Epithelial cell of prostate (primary cell): Measurements from ENCODE around the gene IQCE.
"Not testable (repeated sequence)": the region's sequence is repeated elsewhere in the genome, so short reads cannot be mapped to it uniquely, and the experiment has no call there.

ENCODE experiments used
- DNase-seq: peaks from one replicate; pipeline ENCODE4 v3.0.0-alpha.2; 2011; ENCODE audit warnings: low read depth, low spot score
- H3K27ac ChIP-seq: fragments of 450-650 bp; 2 replicates; pipeline ENCODE4 v1.5.1; 2017; ENCODE audit warnings: mild to moderate bottlenecking

Gene IQCE

GRCh38 chr7:2546776-2547586 lies 11.8 kb upstream of the IQCE start:
- no peak for DNase-seq
- H3K27ac ChIP-seq = no peak overlapping the region

- DNase-seq = no peak
- H3K27ac ChIP-seq = no peak overlapping the region
Observed at GRCh38 chr7:2551418-2551817, 7.4 kb upstream of the IQCE start.

GRCh38 chr7:2553108-2553507 lies 5.7 kb upstream of the IQCE start:
- DNase-seq = no peak
- H3K27ac ChIP-seq = peak overlapping the region; percentile 90

GRCh38 chr7:2553831-2554581 lies 4.8 kb upstream of the IQCE start:
- no peak for DNase-seq
- H3K27ac ChIP-seq = peak overlapping the region; percentile 90

DNA sequence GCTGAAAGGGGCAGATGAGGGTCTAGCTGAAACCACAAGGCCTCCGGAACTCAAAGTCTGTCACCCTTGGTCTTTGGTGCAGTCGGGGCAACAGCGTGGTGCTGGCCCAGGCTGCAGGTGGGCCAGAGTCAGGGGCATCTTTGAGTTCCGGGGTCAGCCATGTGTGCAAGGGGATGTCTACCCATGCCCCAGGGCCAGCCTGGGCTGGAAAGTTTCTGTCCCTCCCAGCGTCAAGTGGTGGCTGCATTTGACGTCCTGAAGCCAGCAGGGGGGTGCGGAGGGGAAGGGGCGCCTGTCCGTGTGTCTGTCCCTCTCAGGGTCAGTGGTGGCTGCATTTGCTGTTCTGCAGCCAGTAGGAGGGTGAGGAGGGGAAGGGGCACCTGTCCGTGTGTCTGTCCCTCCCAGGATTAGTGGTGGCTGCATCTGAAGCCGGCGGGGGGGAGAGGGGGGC lies 4.1 kb upstream of the IQCE start:
- DNase-seq = no peak
- H3K27ac ChIP-seq = peak overlapping the region; percentile 90

DNA sequence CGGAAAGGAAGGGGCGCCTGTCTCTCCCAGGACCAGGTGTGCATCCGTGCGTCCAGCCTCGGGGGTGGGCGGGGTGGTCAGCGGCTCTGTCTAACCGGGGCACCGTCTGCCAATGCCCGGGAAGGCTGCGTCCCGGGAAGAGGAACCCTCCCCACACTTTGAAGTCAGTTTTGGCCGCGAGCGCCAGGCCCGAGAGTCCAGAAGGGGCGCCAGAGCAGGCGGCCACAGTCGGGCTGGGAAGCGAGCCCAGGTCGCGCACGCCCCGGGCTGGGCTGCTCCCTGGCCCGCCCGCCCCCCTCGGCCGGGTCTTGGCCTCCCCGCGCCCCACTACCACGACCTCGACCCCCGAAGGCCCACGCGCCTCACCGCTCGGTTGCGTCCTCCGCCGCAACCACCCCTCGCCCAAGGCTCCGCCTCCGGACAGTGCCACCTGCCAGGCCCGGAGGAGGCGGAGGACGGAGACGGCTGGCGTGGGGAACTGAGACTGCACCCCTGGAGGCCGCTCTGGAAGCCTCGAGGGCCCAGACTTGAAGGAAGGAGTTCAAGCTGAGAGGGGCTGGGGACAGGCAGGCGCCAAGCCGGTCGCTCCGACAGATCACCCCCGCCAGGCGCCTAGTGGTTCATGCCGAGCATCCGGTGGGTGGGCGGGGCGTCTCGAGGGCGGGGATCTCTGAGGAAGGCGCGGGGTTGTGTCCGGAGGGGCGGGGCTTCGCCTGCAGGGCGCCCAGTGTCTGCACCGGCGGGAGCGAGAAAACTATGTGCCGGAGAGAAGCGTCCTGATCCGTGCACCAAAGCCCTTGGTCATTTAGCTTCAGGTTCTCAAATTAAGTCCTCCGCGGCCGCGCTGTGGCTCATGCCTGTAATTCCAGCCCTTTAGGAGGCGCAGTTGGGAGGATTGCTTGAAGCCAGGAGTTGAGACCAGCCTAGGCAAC lies 3.4 kb upstream of the IQCE start, which contains the start of gene BRAT1:
Gene BRAT1, minus strand, starts transcription at position 404 of the 932 bp plus-strand sequence. CDS start 1,093 bp downstream, outside the sequence.
- H3K27ac ChIP-seq = peak within 1 kb of the TSS; percentile 90
- no peak for DNase-seq

GRCh38 chr7:2559283-2559950 lies 638 bp downstream of the IQCE start:
- DNase-seq = no peak
- peak overlapping the region; percentile 11 for H3K27ac ChIP-seq

DNA sequence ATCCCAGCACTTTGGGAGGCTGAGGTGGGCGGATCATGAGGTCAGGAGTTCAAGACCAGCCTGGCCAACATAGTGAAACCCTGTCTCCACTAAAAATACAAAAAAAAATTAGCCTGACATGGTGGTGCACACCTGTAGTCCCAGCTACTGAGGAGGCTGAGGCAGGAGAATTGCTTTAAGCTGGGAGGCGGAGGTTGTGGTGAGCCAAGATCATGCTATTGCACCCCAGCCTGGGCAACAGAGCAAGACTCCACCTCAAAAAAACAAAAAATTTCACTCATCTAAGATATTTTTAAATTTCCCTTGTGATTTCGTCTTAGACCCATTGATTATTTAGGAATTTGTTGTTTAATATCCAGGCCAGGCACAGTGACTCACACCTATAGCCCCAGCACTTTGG lies 5.2 kb downstream of the IQCE start:
- H3K27ac ChIP-seq, DNase-seq: not testable (repeated sequence)

- no peak for DNase-seq
- no peak overlapping the region for H3K27ac ChIP-seq
Observed at GRCh38 chr7:2564970-2565540, 6.3 kb downstream of the IQCE start.

DNA sequence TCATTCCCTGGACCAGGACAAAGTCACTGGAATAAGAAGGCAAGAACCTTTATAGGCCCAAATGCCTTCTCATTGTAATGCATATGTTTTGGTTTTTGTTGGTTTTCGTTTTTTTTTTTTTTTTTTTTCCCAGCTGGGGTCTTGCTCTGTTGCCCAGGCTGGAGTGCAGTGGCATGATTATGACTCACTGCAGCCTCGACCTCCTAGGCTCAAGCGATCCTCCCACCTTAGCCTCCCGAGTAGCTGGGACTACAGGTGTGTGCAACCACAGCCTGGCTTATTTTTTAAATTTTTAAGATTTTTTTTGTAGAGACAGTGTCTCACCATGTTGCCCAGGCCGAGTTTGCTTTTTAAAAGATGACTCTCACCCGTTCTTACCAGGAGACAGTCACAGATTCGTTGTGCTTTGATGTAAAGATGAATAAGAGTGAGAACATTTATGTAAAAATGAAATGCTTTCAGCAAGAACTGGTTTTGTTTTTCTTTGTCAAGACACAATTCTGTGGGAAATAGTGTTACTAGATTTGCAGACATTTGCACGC lies 7.6 kb downstream of the IQCE start:
- DNase-seq = no peak
- H3K27ac ChIP-seq = no peak overlapping the region

DNA sequence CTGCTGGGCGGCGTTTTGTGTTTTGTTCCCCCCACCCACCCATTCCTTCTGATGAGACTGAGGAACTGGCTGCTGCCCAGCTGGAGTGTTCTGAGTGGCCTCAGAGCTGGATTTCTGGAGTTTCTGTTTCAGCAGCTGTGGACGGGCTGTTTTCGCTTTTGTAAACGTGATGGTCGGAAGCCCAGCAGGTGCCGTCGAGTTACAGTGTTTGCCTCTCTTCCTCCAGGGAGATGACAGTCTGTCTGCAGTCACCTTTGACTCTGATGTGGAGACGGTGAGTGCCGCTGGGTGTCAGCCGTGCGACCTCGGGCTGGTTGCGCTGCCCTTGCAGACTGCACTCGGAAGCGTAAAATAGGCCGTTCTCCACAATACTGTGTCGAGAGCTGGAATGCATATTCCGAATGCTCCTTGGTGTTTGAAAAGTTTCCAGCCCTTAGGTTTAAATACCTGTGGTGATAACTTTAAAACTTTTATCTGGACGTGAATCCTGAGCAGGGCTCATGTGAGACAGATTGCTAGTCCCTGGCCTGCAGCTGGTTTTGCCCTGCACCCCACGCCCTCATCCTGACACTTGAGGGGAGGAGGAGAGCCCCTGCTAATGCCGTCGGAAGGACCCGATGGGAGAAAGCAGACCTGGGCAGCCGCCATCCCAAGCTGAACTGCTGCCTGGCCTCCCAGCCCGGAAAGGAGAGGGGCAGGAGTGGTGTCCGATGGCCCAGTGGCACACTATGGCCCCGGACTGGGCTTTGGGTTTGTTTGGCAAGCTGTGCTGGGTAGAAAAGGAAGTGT lies 8.3 kb downstream of the IQCE start:
- DNase-seq = no peak
- no peak overlapping the region for H3K27ac ChIP-seq

- H3K27ac ChIP-seq = no peak overlapping the region
- DNase-seq = no peak
Observed at GRCh38 chr7:2567679-2568278, 9.0 kb downstream of the IQCE start.

DNA sequence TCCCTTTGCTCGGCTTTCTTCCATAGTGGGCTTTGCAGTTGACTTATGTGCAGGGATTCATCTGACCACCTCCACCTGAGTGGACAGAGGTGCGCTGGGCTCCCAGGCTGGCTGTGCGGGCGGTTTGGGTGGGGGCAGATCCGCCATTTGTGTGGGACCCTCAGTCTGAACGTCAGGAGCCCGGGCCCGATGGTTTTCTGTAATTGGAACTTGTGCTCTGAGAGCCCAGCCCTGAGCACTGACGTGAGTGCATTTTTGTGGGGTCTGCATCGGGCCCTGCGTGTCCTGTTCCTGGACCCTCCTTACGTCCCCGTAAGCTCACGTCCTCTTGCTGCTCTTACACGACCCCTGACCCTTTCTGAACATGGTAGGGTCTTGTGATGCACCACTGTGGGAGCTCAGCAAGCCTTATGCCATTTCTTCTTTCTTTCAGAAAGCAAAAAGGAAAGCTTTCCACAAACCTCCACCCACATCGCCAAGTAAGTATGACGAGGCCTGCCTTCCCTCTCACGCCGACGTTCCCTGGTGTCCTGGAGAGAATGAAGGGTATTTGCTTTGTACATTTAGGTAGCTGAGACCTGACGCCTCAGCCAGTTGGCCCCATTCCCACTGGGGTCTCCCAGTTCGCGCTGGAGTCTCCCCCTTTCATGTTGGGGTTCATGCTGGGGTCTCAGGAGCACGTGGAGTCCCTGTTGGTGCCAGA lies 9.9 kb downstream of the IQCE start:
- no peak overlapping the region for H3K27ac ChIP-seq
- no peak for DNase-seq

DNA sequence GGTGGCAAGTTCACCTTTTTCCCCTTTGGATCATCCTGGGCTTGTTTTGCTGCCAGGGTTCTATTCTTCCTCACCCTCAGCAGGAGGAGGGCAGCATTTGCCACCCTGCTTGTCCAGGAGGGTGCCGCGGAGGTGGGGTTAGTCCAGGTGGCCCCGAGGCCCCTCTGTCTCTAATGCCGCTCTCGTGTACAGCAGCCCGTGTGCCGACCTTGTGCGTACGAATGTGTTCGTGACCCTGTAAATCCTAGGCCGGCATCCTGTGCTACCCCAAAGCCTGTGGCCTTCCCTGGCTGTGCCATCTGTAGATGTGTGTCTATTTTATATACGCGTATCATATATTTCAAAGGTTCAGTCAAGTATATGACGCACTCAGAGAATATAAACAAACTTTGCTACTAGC lies 10.6 kb downstream of the IQCE start:
- no peak for DNase-seq

GRCh38 chr7:2570021-2570420 lies 11.2 kb downstream of the IQCE start:
- DNase-seq = no peak
- no peak overlapping the region for H3K27ac ChIP-seq

More for the DNA sequence above, 10.6 kb downstream of the IQCE start:
- H3K27ac ChIP-seq = no peak overlapping the region

GRCh38 chr7:2571409-2571808 lies 12.6 kb downstream of the IQCE start:
- DNase-seq = no peak
- no peak overlapping the region for H3K27ac ChIP-seq

GRCh38 chr7:2572101-2572842 lies 13.5 kb downstream of the IQCE start:
- H3K27ac ChIP-seq = no peak overlapping the region
- DNase-seq = no peak
